CD14-positive monocyte (primary cell): Measurements from ENCODE around the gene RNF223. TPM values are rescaled to one million over a fixed set of nuclear protein-coding genes. Genes with fewer than 3 reads are reported as not detected.

Experiments
- DNase-seq, 3 donors: peaks; one replicate each; pipeline ENCODE4 v3.0.0-alpha.2; 2011 to 2022
- H2AFZ ChIP-seq: 2 replicates; pipeline ENCODE4 v1.6.0; 2012; ENCODE audit warnings: mild to moderate bottlenecking, low read depth, low read length, inconsistent platforms; ENCODE audit not compliant: insufficient read depth, poor library complexity, severe bottlenecking
- H3K27ac ChIP-seq, 2 donors: 1 replicate in 1 of 2; 2 replicates in 1 of 2; pipeline ENCODE4 v1.5.1; 2012 to 2013; ENCODE audit warnings: low read length in 2 of 2, control low read depth in 1 of 2, inconsistent platforms in 1 of 2, low read depth in 1 of 2, mild to moderate bottlenecking in 1 of 2
- H3K27me3 ChIP-seq, 2 donors: one replicate each; pipeline versions ENCODE4 v1.6.0 to v1.6.1; 2011 to 2013; ENCODE audit warnings: low read length in 2 of 2; ENCODE audit not compliant: control insufficient read depth in 2 of 2, insufficient read depth in 2 of 2
- H3K36me3 ChIP-seq, 2 donors: replicated peaks in 1 of 2; 1 replicate in 1 of 2; 2 replicates in 1 of 2; pipeline versions ENCODE4 v1.5.1 to v1.6.1; 2012 to 2013; ENCODE audit warnings: low read length in 2 of 2, control low read depth in 1 of 2, inconsistent platforms in 1 of 2, mild to moderate bottlenecking in 1 of 2; ENCODE audit not compliant: insufficient read depth in 2 of 2, control insufficient read depth in 1 of 2
- H3K4me1 ChIP-seq, 2 donors: 1 replicate in 1 of 2; 2 replicates in 1 of 2; pipeline versions ENCODE4 v1.5.1 to v1.6.1; 2012 to 2013; ENCODE audit warnings: low read length in 2 of 2, control low read depth in 1 of 2, inconsistent platforms in 1 of 2, mild to moderate bottlenecking in 1 of 2, moderate library complexity in 1 of 2; ENCODE audit not compliant: insufficient read depth in 2 of 2, control insufficient read depth in 1 of 2
- H3K4me2 ChIP-seq: replicated peaks from 2 replicates; pipeline ENCODE3; 2012; ENCODE audit warnings: low read length, moderate library complexity, mild to moderate bottlenecking; ENCODE audit not compliant: poor library complexity, severe bottlenecking; ENCODE audit errors: extremely low read depth
- H3K4me3 ChIP-seq, 3 experiments: fragments of 200-600 bp in 1 of 3; sonication (generic) in 1 of 3; replicated peaks in 1 of 3; 1 replicate in 2 of 3; 2 replicates in 1 of 3; pipeline ENCODE4 v1.5.1; 2011 to 2013; ENCODE audit warnings: low read length in 3 of 3, mild to moderate bottlenecking in 3 of 3, control low read depth in 2 of 3, low read depth in 2 of 3, inconsistent platforms in 1 of 3, moderate library complexity in 1 of 3
- H3K79me2 ChIP-seq: 2 replicates; pipeline ENCODE4 v1.6.0; 2012; ENCODE audit warnings: mild to moderate bottlenecking, control low read depth, inconsistent platforms, low read length, moderate library complexity; ENCODE audit not compliant: insufficient read depth
- H3K9ac ChIP-seq: 2 replicates; pipeline ENCODE4 v1.6.0; 2017; ENCODE audit warnings: low read length, mild to moderate bottlenecking; ENCODE audit not compliant: insufficient read depth, poor library complexity, severe bottlenecking
- H3K9me3 ChIP-seq, 2 donors: replicated peaks in 1 of 2; 1 replicate in 1 of 2; 2 replicates in 1 of 2; pipeline versions ENCODE4 v1.5.1 to v1.6.1; 2012 to 2013; ENCODE audit warnings: low read length in 2 of 2, control low read depth in 1 of 2; ENCODE audit not compliant: control insufficient read depth in 1 of 2, insufficient read depth in 1 of 2
- H4K20me1 ChIP-seq: 2 replicates; pipeline ENCODE4 v1.6.0; 2012; ENCODE audit warnings: mild to moderate bottlenecking, low read length, control low read depth, moderate library complexity; ENCODE audit not compliant: insufficient read depth
- H3K27ac Mint-ChIP-seq, 7 donors: one replicate each; pipeline ENCODE4 v1.8.0; 2020; ENCODE audit warnings: mild to moderate bottlenecking in 7 of 7, mixed read lengths in 7 of 7, moderate library complexity in 6 of 7, inconsistent platforms in 2 of 7
- H3K27me3 Mint-ChIP-seq, 3 donors: one replicate each; pipeline ENCODE4 v1.8.0; 2021 to 2022; ENCODE audit warnings: low read depth in 3 of 3, mild to moderate bottlenecking in 3 of 3, mixed read lengths in 3 of 3, moderate library complexity in 3 of 3, inconsistent platforms in 1 of 3
- H3K36me3 Mint-ChIP-seq, 2 donors: one replicate each; pipeline ENCODE4 v1.8.0; 2020; ENCODE audit warnings: mixed read lengths in 2 of 2, inconsistent platforms in 1 of 2, mild to moderate bottlenecking in 1 of 2
- H3K4me1 Mint-ChIP-seq: one replicate; pipeline ENCODE4 v1.8.0; 2020; ENCODE audit warnings: mild to moderate bottlenecking, mixed read lengths
- H3K4me3 Mint-ChIP-seq, 2 donors: one replicate each; pipeline ENCODE4 v1.8.0; 2020; ENCODE audit warnings: mild to moderate bottlenecking in 2 of 2, mixed read lengths in 2 of 2, moderate library complexity in 1 of 2
- H3K9me3 Mint-ChIP-seq, 7 donors: one replicate each; pipeline ENCODE4 v1.8.0; 2020 to 2022; ENCODE audit warnings: mixed read lengths in 7 of 7, mild to moderate bottlenecking in 6 of 7, moderate library complexity in 6 of 7, inconsistent platforms in 2 of 7
- WGBS: methylation state at CpG from one replicate; pipeline ENCODE4 v1.1.5; 2013; ENCODE audit warnings: missing lambda C conversion rate; ENCODE audit not compliant: insufficient coverage; 5-methylcytosine and 5-hydroxymethylcytosine counted together
- intact Hi-C, 2 donors: fragments of 100-400 bp; cut with micrococcal nuclease; formaldehyde crosslinking; loops; one replicate each; pipeline versions ENCODE4 v1.15.0 to v1.15.1; 2023
- polyA plus RNA-seq, 3 donors: library from polyadenylated mRNA; depleted of rRNA in 1 of 3; unstranded in 2 of 3; stranded (reverse) in 1 of 3; fragments of 300-500 nt in 2 of 3; fragments of >200 nt in 1 of 3; fragmentation: Illumina TruSeq in 2 of 3; gene quantifications; 1 replicate in 2 of 3; 2 replicates in 1 of 3; pipeline ENCODE4 v1.2.3, GENCODE V29; 2012 to 2021
- TF ChIP-seq, protein P1 (sequence below): fragments of 200-600 bp; IDR thresholded peaks from one replicate; pipeline ENCODE4 v1.8.0; 2022; ENCODE audit warnings: antibody characterized with exemption, mild to moderate bottlenecking

Gene RNF223
- polyA plus RNA-seq, 3 donors = not detected

DNA sequence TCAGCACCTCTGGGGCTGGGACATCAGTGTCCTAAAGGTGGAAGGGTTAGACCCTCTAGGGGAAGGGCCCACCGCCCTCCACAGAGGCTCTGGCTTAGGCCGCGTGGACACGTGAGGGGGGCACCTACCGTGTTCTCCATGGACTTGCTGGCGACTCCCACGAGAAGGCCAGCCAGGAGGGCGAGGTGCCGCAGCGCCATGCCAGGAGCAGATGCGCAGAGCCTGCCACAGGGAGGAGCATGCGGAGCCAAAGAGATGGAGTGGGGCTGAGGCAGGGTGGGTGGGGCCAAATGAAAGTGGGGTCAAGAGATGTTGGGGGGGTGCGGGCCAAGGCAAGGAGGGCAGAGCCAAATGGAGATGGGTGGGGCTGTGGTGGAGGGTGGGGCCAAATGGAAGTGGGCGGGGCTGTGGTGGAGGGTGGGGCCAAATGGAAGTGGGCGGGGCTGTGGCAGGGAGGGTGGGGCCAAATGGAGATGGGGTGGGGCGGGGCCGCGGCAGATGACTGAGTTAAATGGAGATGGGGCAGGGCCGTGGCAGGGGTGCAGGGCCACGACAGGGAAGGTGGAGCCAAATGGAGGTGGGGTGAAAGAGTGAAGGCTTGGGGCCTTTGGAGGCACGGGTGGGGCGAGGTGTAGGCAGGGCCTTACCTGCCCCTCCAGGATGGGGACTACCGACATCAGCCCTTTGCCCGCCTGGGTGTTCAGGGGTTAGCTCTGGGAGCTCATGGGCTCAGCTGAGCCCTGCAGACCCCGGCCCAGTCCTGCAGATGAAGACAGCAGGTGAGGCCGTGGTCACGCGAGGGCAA is 17.4 kb upstream of the RNF223 start:
- Mint-ChIP-seq H3K27me3 (peaks cover 0 to 4% (median 0%) of the 10 kb centered on the region in 3 donors), H3K27ac (no peak overlapping the region), H3K36me3 (peaks cover 0 to 2% of the 10 kb centered on the region in 2 donors), H3K9me3 (peaks cover 0 to 5% (median 0%) of the 10 kb centered on the region in 7 donors), H3K4me1 (no peaks in the 10 kb centered on the region), H3K4me3 (no peak overlapping the region)
- H3K9ac ChIP-seq = no peak overlapping the region
- no peaks in the 10 kb centered on the region for H3K36me3 ChIP-seq
- intact Hi-C loops = no loop called here
- no peaks in the 10 kb centered on the region for H3K79me2 ChIP-seq
- TF ChIP-seq, protein P1, sequence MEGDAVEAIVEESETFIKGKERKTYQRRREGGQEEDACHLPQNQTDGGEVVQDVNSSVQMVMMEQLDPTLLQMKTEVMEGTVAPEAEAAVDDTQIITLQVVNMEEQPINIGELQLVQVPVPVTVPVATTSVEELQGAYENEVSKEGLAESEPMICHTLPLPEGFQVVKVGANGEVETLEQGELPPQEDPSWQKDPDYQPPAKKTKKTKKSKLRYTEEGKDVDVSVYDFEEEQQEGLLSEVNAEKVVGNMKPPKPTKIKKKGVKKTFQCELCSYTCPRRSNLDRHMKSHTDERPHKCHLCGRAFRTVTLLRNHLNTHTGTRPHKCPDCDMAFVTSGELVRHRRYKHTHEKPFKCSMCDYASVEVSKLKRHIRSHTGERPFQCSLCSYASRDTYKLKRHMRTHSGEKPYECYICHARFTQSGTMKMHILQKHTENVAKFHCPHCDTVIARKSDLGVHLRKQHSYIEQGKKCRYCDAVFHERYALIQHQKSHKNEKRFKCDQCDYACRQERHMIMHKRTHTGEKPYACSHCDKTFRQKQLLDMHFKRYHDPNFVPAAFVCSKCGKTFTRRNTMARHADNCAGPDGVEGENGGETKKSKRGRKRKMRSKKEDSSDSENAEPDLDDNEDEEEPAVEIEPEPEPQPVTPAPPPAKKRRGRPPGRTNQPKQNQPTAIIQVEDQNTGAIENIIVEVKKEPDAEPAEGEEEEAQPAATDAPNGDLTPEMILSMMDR = no peak
- DNase-seq = no peak
- H4K20me1 ChIP-seq = no peaks in the 10 kb centered on the region
- no peaks in the 10 kb centered on the region for H3K9me3 ChIP-seq
- no peaks in the 10 kb centered on the region for H3K27me3 ChIP-seq
- no peaks in the 10 kb centered on the region for H3K4me1 ChIP-seq
- H3K4me2 ChIP-seq = no peak overlapping the region
- H3K27ac ChIP-seq = no peak overlapping the region
- no peak overlapping the region for H3K4me3 ChIP-seq
- no peak overlapping the region for H2AFZ ChIP-seq
- 98% methylated on average over 20 of the region's 28 CpGs for WGBS

DNA sequence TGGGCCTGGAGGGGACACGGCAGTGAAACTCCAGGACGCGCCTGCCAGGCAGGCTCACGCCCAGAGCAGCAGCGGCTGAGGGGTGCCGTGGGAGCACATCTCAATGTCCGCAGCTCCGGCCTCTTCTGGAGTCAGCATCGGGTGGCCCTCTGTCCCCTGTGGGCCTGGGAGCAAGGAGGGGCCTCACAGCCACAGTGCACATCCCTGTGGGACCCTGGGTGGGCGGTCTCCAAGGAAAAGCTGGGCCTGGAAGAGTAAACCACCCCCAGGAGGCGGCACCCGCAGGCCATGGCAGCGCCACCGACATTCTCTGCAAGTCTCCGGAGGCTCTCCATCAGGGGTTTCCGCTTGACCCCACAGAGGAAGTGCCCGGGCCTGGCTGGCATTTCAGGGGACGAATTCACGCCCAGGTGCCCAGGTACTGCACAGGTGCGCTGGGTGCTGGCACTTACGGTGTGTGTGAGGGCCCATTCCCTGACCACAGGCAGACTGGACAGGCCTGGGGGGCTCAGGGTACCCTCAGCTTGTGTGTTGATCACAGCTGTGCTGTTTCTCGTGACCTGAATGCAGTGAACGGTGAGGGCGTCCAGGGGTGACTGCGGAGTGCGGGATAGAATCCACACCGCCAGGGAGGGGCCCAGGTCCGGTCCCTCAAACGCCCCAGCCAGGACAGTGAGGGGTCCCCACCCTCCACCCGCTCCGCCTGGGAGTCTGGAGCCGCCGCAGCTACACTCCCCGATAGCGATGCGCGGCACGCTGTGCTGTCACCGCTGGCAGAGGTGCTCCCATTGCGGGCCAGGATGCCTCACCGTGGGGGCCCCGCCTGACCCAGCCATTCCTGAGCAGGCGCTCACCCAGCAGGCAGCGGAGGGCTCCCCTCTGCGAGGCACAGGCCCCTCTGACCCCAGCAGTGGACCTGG is 16.6 kb upstream of the RNF223 start:
- Histone ChIP-seq H4K20me1 (no peaks in the 10 kb centered on the region), H3K4me3 (no peak overlapping the region), H3K36me3 (no peaks in the 10 kb centered on the region), H3K9ac (no peak overlapping the region), H3K79me2 (no peaks in the 10 kb centered on the region), H3K4me1 (no peaks in the 10 kb centered on the region), H3K9me3 (no peaks in the 10 kb centered on the region), H2AFZ (no peak overlapping the region), H3K27ac (no peak overlapping the region), H3K4me2 (no peak overlapping the region), H3K27me3 (no peaks in the 10 kb centered on the region)
- TF ChIP-seq, protein P1 = no peak
- Mint-ChIP-seq H3K36me3 (peaks cover 0 to 2% of the 10 kb centered on the region in 2 donors), H3K4me1 (no peaks in the 10 kb centered on the region), H3K9me3 (peaks cover 0 to 5% (median 0%) of the 10 kb centered on the region in 7 donors), H3K27ac (no peak overlapping the region), H3K27me3 (peaks cover 0 to 4% (median 0%) of the 10 kb centered on the region in 3 donors), H3K4me3 (no peak overlapping the region)
- DNase-seq = no peak
- 96% methylated on average over 45 of the region's 45 CpGs for WGBS
- intact Hi-C loops = no loop called here
